Left lung (tissue), 10 donors: Measurements from ENCODE around the gene INSYN2A. TPM values are rescaled to one million over a fixed set of nuclear protein-coding genes. Genes with fewer than 3 reads are reported as not detected.

Experiments used
- ATAC-seq: fragments of 200-7000 bp; cut with Tn5 transposase; one replicate; pipeline ENCODE4 v1.9.1; 2020; ENCODE audit warnings: moderate library complexity
- DNase-seq, 4 donors: peaks; one replicate each; pipeline ENCODE4 v3.0.0-alpha.2; 2013 to 2020
- H3K27ac ChIP-seq, 2 donors: fragments of 200-600 bp; sonication (generic) in 1 of 2; one replicate each; pipeline versions ENCODE4 v1.5.0 to v1.8.0; 2020 to 2021
- H3K27me3 ChIP-seq, 2 donors: fragments of 200-600 bp; sonication (generic) in 1 of 2; one replicate each; pipeline versions ENCODE4 v1.5.0 to v1.8.0; 2020 to 2021
- H3K36me3 ChIP-seq, 2 donors: fragments of 200-600 bp; sonication (generic) in 1 of 2; one replicate each; pipeline versions ENCODE4 v1.5.0 to v1.8.0; 2020 to 2021
- H3K4me1 ChIP-seq, 2 donors: fragments of 200-600 bp; one replicate each; pipeline ENCODE4 v1.8.0; 2021
- H3K4me3 ChIP-seq, 2 donors: fragments of 200-600 bp; sonication (generic) in 1 of 2; one replicate each; pipeline versions ENCODE4 v1.5.0 to v1.8.0; 2020 to 2021; ENCODE audit warnings: mild to moderate bottlenecking in 1 of 2
- H3K9me3 ChIP-seq, 2 donors: fragments of 200-600 bp; sonication (generic) in 1 of 2; one replicate each; pipeline versions ENCODE4 v1.5.0 to v1.8.0; 2020 to 2021
- CTCF ChIP-seq, 2 donors: fragments of 200-600 bp; sonication (generic) in 1 of 2; IDR thresholded peaks; one replicate each; pipeline versions ENCODE4 v1.5.0 to v1.8.0; 2021; ENCODE audit warnings: antibody characterized with exemption in 2 of 2
- intact Hi-C, 2 donors: fragments of 100-400 bp; cut with DNase I; formaldehyde crosslinking; loops; one replicate each; pipeline versions ENCODE4 v1.11.2 to v1.14.2; 2022
- polyA plus RNA-seq, 6 donors: library from polyadenylated mRNA; unstranded; fragments of 120-200 nt; gene quantifications; one replicate each; pipeline ENCODE4 v1.2.1, GENCODE V29; 2013; ENCODE audit not compliant: insufficient read length in 6 of 6
- total RNA-seq, 2 donors: library from RNA; stranded (reverse); fragmentation: NEBNext Ultra II Directional; extraction: Animal tissue kit (Norgen Biotek cat#: 25700); gene quantifications; one replicate each; pipeline ENCODE4 v1.2.1, GENCODE V29; 2021
- donor health status: DM: no; HTN: yes; CAD: no.
- donor health status: DM: no; HTN: no; CAD: no.

Gene INSYN2A
- total and polyA plus RNA-seq, 8 donors, result 0.10 to 2.5 (median 1.6) TPM

- H3K4me1 ChIP-seq, result no peaks in the 10 kb centered on the region
- DNase-seq (no peak), ATAC-seq (no peak)
- H3K4me3 ChIP-seq, result no peak overlapping the region
- H3K36me3 ChIP-seq, result no peaks in the 10 kb centered on the region
- intact Hi-C loops, result no loop called here
- no peak for TF ChIP-seq CTCF (IDR thresholded peaks at IDR 0.05)
- H3K27me3 ChIP-seq, result no peaks in the 10 kb centered on the region
- no peak overlapping the region for H3K27ac ChIP-seq
- H3K9me3 ChIP-seq, result no peaks in the 10 kb centered on the region
Observed at GRCh38 chr10:127159648-127160245, 36.6 kb downstream of the INSYN2A start.

- Histone ChIP-seq H3K27me3 (no peaks in the 10 kb centered on the region), H3K36me3 (no peaks in the 10 kb centered on the region), H3K4me3 (no peak overlapping the region), H3K4me1 (no peaks in the 10 kb centered on the region), H3K9me3 (no peaks in the 10 kb centered on the region), H3K27ac (no peak overlapping the region)
- ATAC-seq (no peak), DNase-seq (no peak)
- intact Hi-C loops, result no loop called here
- no peak for TF ChIP-seq CTCF (IDR thresholded peaks at IDR 0.05)
Observed at GRCh38 chr10:127158662-127159061, 37.7 kb downstream of the INSYN2A start.

- no peak for TF ChIP-seq CTCF (IDR thresholded peaks at IDR 0.05)
- DNase-seq, result peak in 2 of 4 donors; percentile 41 to 52
- no peak overlapping the region for H3K4me3 ChIP-seq
- ATAC-seq, result peak; percentile 32
- H3K4me1 ChIP-seq, result peaks cover 0 to 2% of the 10 kb centered on the region in 2 donors
- H3K27ac ChIP-seq, result no peak overlapping the region
- no peaks in the 10 kb centered on the region for H3K36me3 ChIP-seq
- H3K9me3 ChIP-seq, result no peaks in the 10 kb centered on the region
- H3K27me3 ChIP-seq, result no peaks in the 10 kb centered on the region
- intact Hi-C loops, result no loop called here
Observed at GRCh38 chr10:127157506-127158200, 38.7 kb downstream of the INSYN2A start.

DNA sequence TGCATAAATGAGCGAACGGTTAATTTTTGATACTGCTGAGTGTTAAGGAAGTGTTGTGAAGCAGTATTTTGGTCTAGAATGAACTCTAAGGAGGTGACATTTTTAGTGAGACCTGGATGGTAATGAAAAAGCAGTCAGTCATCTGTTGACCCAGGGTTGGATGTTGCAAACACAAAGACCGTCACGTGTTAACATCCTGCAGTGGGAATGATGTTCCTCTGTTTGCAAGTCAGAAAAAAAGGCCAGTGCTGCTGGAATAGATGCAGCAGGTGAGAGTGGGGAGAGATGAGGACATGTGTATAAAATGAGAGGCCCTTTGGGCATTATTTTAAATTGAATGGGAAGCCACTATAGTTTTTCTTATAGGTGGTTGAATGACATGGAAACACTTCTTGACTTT lies 39.3 kb downstream of the INSYN2A start:
- intact Hi-C loops, result no loop called here
- no peak overlapping the region for H3K4me3 ChIP-seq
- no peak for ATAC-seq
- no peak for TF ChIP-seq CTCF (IDR thresholded peaks at IDR 0.05)
- H3K36me3 ChIP-seq, result no peaks in the 10 kb centered on the region
- H3K27me3 ChIP-seq, result no peaks in the 10 kb centered on the region
- peaks cover 0 to 8% of the 10 kb centered on the region in 2 donors for H3K4me1 ChIP-seq
- H3K27ac ChIP-seq, result no peak overlapping the region
- no peak for DNase-seq
- no peaks in the 10 kb centered on the region for H3K9me3 ChIP-seq

DNA sequence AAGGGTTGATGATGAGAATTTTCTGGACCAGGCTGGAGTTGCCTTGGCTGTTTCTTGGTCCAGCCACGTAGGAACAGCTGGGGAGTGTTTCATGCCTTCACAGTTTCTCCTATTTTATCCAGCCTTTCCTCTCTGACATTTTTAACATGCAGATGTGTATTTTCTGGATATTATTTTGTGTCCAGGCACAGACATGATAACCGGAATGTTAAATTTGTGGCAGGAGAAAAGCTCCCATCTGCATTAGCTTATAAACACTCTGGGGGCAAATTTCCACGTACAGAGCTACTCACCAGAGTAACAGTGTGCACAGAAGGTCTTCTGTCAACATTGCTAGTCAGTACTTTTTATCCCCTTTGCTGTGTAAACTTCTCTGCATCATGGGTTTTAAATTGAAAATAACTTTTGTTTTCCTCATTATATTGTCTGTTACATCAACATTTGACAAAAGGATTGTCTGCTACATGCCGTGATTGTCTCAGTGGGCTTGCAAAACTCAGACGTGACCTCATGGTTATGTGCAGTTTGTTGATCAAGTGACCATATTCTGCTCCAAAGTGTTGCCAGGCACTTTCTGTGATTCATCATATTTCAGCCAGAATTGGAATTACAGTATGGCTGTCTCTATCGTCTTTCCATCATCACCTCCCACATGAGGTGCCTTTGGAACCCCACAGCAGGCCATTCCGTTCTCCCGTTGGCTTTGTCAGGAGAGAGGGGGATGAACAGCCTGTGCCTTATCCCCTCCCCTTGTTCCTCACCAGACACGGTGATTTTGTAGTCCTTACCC lies 41.4 kb downstream of the INSYN2A start:
- Histone ChIP-seq H3K27me3 (no peaks in the 10 kb centered on the region), H3K4me3 (no peak overlapping the region), H3K36me3 (no peaks in the 10 kb centered on the region), H3K4me1 (peaks cover 0 to 10% of the 10 kb centered on the region in 2 donors), H3K9me3 (no peaks in the 10 kb centered on the region), H3K27ac (no peak overlapping the region)
- DNase-seq, result peak in 1 of 4 donors; percentile 45
- intact Hi-C loops, result no loop called here
- TF ChIP-seq CTCF (IDR thresholded peaks at IDR 0.05), result no peak
- ATAC-seq, result no peak
